Stimulated activated CD8-positive, alpha-beta memory T cell treated with anti-CD3 and anti-CD28 coated beads, Interleukin-15, amount 100 ng/mL, for 48 hours (primary cell): ENCODE results near the gene CDK5R1.

Experiments used
- DNase-seq, 2 donors: peaks; one replicate each; pipeline ENCODE4 v3.0.0-alpha.2; 2020; ENCODE audit warnings: low read depth in 2 of 2

CDK5R1 gene

DNA sequence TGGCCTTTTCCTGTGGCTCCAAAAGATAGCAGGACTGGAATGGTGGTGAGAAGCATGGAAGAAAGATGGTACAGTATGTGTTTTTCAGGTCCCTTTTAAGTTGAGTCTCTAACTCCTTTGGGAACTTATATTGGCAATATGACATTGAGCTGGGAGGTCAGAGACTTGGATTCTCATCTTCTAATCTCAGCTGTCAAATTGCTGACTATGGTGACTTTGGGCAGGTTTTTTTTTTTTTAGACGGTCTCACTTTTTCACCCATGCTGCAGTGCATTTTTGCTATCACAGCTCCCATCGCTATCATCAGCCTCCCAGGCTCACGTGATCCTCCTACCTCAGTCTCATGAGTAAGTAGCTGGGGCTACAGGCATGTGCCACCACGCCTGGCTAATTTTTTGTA is 15.1 kb upstream of the CDK5R1 start:
- DNase-seq: no peak

DNA sequence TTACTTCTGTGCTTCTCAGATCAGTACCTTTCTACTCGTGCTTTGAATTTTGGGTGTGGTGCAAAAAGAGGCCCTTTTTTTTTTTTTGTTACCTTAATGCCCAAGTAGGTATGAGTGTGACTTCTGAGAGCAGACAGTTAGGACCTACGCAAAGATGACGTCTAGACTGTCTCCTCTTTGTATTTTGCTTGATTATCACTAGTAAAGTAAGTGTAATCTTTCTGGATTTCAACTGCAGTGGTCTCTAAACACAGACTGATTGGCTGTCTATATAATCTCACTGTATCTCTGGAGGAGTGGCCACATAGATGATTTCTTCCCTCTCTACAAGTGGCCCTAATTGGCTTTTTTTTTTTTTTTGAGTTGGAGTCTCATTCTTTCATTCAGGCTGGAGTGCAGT is 11.5 kb upstream of the CDK5R1 start:
- DNase-seq: no peak

DNA sequence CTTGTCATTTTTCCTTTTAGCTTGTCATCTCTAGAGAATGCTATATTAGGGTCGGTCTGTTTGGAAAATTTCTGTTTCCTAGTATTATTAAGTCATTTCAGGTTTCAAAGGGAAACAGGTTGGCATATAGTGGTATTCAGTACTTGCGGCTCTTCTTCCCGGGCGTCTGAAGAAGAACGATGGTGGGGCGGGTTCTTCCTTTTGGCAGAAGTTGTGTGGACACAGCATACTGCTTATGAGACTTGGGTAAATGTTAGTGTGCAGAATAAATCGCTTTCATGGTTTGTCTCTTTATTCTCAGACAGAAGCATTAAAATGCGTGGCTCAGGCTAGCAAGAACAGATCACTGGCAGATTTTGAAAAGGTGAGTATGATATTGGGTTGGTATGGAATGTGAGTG is 9.6 kb upstream of the CDK5R1 start:
- DNase-seq: no peak

DNA sequence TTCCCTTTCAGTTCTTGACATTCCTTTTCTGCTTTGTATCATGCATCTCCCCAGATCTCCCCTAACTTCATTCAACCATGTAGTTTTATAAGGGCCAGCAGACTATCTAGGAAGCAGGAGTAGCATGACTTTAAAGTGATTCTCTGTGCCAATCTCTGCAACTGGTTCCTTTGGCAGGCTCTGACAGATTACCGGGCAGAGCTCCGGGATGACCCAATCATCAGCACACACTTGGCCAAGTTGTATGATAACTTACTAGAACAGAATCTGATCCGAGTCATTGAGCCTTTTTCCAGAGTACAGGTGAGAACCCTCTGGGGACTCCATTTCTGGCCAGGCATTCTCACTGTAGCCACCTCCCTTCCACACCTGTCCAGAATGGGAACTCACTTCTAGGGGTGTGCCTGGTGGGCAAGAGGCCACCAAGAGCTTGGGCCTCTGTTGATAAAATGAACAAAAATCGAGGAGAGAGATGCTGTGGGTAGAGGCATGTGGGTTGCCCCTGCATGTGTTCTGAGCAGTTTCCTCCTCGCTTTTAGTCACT is 7.6 kb upstream of the CDK5R1 start:
- DNase-seq: no peak

DNA sequence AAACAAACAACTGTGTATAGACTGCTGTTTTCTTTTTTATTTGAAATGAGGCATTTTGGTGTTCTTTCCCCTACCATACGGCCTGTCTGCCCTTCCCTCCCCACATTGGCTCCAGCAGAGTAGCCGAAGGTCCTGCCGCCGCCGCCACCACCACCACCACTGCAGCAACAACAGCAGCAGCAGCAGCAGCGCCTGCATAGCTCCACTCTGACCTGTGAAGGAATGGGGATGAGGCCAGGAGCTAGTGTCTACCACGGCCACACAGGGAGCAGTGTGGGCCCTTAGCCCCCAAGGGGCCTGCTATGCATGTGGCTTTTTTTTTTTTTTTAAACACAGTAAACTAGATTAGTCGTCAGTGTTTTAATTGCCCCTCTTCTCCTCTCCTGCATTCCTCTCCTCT is 5.6 kb upstream of the CDK5R1 start:
- DNase-seq: no peak

DNA sequence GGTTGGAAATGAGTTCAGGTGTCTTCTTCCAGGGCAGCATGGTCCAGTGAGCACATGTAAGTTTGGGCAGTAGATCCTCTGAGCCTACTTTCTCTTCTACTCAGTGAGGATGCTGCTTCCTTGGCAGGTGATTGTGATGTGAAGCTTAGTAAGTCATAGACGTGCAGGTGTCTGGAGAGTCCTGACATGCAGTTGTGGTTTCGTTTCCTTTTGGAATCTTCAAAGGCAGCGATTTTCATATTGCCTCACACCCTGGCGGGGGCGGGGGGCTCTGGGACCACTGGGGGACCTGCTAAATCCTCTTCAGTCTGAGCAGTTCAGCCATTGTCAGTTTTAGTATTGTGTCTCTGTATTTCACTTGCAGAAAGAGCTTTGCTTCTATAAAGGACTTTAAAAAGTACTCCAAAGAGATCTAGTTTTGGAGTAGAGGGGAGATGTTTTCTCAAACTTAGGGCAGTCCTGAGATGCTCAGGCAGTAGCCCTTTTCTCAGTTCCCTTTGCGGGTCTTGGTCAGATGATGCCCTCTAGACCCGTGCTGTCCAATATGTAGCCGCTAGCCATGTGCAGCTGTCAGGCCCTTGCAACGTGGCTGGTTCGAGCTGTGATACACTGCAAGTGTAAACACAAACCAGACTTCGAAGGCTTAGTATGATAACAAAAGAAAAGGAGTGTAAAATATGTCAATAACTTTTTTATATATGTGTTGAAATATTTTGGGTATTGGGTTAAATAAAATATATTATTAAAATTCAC is 4.0 kb upstream of the CDK5R1 start:
- no peak for DNase-seq

DNA sequence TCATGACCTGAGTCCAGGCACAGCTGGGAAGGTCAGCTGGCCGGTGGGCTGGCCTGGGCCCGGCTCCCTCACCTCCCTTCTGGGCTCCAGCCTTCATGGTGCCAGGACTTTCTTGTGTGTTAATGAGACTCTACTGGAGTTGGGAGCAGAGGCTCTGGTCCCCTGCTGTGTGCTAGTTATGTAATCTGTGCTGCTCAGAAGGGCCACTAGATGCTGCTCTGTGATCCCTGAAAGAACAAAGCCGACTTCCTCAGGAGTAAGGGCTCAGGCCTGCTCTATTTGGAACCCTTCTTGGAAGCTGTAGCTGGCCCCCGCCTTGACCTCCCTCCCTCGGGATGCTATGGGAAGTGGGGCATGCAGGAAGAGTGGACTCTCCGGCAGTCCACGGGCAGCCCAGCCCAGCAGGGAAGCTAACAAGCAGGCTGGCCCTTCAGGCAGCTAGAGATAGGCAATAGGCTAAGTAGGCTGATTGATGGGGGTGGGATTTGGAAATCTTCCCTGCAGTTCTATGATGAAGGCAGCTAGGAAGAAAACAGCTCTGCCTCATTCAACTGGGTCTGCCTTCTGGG is 3.3 kb upstream of the CDK5R1 start:
- no peak for DNase-seq

DNA sequence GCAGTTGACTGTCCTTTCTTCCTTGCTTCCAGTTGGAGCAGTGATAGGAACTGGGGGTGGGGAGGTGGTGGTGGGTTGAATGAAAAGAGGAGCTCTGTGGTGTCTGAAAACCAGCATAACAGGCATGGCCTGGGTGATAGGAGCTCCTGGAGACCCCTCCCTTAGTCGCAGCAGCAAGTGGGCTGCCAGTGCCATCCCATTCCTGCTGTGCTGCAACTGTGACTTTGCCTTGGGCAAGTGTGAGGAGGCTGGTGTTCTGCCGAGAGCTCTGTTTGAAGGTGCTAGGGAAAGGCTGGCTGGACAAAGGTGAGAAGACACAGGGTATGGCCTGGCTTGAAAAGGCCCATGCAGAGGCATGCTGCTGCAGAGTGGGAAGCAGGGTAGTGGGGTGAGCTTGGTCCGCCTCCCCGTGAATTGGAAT is 2.7 kb upstream of the CDK5R1 start:
- DNase-seq: no peak

DNA sequence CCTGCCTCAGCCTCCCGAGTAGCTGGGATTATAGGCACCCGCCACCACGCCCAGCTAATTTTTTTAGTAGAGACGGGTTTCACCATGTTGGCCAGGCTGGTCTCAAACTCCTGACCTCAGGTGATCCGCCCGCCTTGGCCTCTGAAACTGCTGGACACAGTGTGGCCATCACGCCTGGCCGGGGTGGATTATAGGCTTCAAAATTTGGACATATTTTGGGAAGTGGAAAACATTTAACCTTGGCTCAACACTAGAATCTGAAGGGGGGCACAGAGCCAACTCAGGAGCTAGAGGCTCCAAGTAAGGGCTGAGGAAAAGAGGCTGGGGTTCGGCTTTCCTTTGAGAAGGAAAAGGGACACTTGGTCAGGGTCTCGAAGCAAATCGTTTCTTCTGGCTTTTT is 2.2 kb upstream of the CDK5R1 start:
- no peak for DNase-seq

DNA sequence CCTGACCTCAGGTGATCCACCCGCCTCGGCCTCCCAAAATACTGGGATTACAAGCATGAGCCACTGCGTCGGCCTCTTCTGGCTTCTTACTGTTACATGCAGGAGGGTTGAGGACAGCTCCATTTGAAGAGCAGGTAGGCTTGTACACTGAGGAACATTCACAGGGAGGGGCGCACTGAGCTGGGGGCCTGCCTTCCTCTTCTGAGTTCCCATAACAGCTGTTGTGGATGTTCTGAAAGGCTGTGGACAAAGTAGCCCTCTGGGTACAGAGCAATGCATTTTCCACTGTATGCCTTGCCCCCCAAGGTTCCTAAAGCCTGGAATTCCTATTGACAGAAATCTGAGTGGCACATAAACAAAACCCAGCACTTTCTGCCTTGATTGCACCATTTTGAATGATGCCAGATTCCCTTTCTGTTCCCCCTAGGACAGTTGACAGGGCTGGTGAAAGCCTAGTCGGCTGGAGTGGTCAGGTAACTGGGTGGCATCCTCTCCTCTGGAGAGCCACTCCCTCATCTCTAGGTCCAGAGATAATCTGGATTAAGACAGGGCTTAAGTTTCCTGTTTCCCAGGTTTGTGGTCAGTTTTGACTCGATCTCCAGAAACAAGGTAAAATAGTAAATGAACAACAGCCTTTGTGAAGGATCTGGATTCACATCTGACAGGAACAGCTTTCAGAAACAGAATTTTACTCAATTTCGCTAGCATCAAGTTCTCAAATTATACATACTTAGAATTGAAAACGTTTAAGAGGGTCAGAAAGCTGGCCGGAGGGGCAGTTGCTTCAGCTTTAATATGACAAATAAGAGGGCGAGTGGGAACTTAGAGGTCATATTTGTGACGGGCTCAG is 1.3 kb upstream of the CDK5R1 start:
- no peak for DNase-seq

DNA sequence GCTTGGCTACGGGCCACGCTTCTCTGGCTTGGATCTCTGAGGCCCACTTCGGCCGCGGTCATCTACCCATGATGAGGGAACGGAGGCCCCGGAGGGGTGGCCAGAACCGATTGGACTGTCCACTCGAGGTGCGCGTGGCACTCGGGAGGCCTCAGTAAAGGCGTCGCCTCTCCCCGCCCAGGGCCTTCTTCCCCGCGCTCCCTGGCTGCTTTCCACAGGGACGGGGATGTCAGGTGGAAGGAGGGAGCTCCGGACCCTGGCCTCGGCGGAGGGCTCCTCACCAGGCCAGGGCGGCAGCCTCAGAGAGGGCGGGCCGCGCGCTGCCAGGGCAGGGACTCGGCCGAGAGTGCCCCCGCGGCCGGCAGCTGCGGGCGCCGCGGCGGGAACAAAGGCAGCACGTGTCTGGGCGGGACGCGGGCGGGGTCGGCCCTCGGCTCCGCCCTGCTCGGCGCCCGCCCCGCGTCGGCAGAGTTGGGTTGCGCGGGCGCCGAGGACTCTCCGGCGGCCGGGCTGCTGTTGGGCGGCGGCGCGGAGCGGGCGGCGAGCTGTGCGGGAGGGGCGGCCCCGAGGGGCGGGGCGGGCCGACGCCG is 587 bp upstream of the CDK5R1 start:
- DNase-seq: peak; percentile 46 to 53

DNA sequence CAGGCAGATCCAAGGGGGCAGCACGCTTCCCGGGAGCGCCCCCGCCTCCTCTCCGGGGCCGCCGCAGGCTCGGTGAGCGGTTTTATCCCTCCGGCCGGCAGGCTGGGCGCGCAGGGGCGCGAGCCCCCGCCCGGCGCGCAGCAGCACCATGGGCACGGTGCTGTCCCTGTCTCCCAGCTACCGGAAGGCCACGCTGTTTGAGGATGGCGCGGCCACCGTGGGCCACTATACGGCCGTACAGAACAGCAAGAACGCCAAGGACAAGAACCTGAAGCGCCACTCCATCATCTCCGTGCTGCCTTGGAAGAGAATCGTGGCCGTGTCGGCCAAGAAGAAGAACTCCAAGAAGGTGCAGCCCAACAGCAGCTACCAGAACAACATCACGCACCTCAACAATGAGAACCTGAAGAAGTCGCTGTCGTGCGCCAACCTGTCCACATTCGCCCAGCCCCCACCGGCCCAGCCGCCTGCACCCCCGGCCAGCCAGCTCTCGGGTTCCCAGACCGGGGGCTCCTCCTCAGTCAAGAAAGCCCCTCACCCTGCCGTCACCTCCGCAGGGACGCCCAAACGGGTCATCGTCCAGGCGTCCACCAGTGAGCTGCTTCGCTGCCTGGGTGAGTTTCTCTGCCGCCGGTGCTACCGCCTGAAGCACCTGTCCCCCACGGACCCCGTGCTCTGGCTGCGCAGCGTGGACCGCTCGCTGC is 832 bp downstream of the CDK5R1 start:
- DNase-seq: no peak

DNA sequence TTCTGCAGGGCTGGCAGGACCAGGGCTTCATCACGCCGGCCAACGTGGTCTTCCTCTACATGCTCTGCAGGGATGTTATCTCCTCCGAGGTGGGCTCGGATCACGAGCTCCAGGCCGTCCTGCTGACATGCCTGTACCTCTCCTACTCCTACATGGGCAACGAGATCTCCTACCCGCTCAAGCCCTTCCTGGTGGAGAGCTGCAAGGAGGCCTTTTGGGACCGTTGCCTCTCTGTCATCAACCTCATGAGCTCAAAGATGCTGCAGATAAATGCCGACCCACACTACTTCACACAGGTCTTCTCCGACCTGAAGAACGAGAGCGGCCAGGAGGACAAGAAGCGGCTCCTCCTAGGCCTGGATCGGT is 1.4 kb downstream of the CDK5R1 start:
- no peak for DNase-seq

DNA sequence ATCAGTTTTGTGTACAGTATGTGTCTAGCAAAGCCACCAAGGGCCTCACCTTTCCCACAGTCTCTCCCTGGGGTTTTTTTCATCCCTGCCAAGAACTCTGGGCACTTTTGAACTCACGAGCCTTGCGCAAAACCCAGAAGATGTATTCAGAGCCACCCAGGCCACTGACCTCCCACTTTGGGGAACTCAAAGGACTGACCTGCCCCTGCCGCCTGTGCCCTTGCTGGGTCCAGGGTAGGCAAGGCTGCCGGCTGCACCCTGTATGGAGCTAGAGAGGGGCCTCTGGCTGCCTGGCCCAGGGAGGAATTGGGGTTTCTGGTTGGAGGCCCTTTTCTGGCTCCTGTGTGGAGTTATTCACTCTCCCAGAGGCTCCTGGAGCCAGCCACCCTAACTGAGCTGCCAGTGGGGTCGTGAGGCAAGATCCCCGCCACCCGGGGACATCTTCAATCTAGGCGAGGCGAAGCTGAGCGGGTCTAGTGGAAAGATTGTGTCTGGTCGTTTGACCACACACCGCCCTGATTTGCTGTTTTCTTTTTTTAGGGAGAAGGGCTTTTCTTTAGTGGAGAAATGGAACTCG is 1.9 kb downstream of the CDK5R1 start:
- no peak for DNase-seq

DNA sequence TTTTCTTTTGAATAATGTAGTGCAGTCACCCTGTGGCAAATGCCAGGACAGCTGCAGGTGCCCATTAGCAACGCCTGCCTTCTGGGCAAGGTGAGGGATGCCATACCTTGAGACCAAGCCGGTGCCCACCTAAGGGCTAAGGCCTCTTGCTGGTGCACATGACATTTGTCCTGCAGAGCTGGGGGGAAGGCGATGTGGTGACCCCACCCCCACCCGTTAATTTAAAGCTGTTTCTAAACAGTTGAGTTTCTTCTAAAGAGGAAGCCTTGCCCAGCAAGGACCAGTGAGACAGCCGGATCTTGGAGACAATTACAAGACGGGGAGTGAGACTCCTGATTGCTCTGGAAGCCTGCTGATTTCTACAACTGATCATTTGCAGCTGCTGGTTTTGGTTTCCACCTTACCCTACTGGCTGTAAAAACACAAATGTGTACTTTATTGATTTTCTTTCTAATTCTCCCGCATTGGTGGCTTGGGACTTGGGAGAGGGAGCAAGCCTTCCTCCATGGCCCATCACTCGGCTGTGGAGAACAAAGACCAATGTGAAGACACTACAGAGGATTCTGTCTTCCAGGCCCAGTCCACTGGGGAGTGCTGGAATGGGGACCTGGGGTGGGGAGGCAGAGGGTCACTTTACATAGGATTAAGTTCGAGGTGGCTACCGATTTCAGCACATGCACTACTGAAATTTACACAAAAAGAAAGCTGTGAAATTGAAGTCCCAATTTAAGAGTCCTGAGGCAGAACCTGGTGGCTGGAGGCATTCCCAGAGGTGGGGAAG is 2.7 kb downstream of the CDK5R1 start:
- no peak for DNase-seq

DNA sequence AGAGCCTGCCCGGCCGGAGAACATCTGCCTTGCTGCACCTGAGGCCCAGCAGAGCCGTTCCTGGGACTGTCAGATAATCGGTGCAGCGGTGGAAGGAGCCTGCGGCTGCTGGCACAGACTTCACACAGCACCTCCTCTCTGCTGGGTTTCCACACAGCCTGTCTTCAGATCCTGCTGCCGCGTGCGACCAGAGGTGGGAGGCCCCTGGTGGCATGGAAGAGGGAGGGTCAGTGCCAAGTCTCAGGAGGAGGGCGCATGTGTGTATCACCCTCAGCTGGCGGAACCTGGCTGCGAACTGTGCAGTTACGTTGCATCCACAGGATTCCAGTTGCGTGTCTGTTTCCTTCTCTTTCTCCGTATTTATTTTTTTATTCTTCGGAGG is 3.3 kb downstream of the CDK5R1 start:
- DNase-seq: no peak

DNA sequence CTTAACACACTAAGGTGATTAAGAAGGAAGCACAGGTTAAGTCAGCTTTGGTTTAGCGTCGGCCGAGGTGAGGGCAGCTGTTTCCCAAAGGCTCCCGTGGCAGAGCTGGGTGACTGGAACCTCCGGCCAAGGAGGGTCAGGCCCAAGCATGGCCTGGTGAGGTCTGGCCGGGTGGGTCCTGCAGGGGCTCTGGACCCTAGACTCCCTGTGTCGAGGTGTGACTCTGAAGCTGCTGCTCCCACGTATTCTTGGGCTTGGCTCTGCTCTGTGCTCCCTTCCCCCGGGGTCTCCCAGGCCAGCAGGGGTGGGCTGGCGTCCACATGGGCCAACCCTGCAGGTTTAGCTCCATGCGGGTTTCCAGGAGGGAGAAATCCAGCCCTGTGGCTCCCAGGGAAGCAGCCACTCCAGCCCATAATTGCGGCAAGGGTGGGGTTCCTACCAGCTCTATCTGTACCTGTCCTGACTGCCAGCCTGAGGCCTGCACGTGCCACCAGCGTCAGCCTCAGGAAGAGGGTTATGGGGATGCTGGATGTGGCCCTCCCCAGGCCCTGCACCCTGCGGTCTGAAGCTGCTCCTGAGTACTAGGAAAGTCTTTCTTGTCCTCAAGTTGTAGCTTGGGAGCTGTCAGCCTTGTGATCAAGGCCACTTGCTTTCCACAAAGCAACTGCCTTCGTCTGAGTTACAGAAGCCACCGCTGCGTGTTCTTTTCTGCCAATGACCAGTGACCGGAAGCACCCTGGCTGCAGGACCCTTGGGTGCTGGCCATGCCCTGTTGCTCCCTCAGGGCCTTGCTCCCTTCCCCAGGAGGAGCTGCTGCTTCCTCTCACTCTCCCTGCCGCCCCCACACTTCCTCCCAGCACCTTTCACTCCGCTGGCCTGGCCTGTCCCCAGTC is 4.8 kb downstream of the CDK5R1 start:
- no peak for DNase-seq

DNA sequence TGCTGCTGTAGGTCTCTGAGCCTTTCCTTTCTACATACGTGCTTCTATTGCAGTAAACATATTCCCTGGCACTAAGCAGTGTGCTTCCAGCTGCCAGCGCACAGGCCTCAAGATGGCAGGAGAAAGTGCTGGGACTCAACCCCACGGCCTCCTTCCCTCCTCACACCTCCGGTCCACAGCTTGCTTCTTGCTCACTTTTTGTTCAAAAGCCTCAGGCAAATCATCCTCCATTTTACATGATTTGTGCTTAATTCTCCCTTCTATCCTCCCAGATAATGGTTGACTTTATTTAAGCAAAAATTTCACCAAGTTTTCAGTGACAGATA is 5.4 kb downstream of the CDK5R1 start:
- no peak for DNase-seq

DNA sequence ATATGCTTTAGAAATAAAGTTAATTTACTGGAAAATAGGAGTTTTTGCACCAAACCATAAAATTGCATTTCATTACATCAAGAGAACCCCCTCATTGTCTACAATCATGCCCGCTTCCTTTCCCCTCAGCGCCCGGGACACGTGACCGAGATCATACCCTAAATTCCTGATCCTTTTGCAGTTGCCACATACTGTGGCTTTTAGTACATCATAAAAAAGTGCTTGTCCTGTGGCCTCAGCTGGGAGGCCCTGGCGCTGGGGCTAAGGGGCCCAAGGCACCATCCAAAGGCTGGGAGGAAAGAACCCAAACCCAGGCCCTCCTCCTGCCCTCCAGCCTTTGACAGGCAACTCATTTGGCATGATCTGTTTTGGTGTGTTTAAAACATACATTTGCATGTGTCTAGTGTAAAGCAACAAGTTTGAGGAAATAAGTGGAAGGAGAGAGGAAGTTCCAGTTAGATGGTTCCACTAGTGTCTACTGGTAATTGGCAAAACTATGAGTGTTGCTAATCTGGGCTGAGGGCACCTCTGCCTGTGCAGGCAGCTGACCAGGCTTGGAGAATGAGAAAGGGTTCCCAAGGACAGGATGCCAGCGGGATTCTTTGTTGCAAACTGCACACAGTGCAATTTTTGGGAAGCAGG is 6.0 kb downstream of the CDK5R1 start:
- no peak for DNase-seq
